ENCODE measurements around the gene TSPAN14. TPM values are rescaled to one million over a fixed set of nuclear protein-coding genes. Genes with fewer than 3 reads are reported as not detected.

Gene TSPAN14
- total and polyA plus RNA-seq, 2 of the 13 experiments (the other 11 are each of a cell fraction or from before 2014, with no cell fraction given): 24.1 to 80.6 TPM

GRCh38 chr10:80453842-80454512 lies at the start of gene TSPAN14 (continued):
- no peak for TF ChIP-seq ZNF333 (CRISPR knock-in tag; IDR thresholded peaks at IDR 0.05; ENCODE audit: borderline replicate concordance)
- no peak for TF ChIP-seq NFRKB (IDR thresholded peaks at IDR 0.05)
- TF ChIP-seq ZKSCAN1 (IDR thresholded peaks at IDR 0.05; ENCODE audit: low read length): no peak
- TF ChIP-seq, protein P1, sequence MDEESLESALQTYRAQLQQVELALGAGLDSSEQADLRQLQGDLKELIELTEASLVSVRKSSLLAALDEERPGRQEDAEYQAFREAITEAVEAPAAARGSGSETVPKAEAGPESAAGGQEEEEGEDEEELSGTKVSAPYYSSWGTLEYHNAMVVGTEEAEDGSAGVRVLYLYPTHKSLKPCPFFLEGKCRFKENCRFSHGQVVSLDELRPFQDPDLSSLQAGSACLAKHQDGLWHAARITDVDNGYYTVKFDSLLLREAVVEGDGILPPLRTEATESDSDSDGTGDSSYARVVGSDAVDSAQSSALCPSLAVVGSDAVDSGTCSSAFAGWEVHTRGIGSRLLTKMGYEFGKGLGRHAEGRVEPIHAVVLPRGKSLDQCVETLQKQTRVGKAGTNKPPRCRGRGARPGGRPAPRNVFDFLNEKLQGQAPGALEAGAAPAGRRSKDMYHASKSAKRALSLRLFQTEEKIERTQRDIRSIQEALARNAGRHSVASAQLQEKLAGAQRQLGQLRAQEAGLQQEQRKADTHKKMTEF (CRISPR knock-in tag; IDR thresholded peaks at IDR 0.05): no peak
- TF ChIP-seq ZNF143 (CRISPR knock-in tag; IDR thresholded peaks at IDR 0.05): no peak
- TF ChIP-seq WIZ (CRISPR knock-in tag; IDR thresholded peaks at IDR 0.05): no peak
- TF ChIP-seq SMAD3 (CRISPR knock-in tag; IDR thresholded peaks at IDR 0.05): no peak
- TF ChIP-seq, protein P2, sequence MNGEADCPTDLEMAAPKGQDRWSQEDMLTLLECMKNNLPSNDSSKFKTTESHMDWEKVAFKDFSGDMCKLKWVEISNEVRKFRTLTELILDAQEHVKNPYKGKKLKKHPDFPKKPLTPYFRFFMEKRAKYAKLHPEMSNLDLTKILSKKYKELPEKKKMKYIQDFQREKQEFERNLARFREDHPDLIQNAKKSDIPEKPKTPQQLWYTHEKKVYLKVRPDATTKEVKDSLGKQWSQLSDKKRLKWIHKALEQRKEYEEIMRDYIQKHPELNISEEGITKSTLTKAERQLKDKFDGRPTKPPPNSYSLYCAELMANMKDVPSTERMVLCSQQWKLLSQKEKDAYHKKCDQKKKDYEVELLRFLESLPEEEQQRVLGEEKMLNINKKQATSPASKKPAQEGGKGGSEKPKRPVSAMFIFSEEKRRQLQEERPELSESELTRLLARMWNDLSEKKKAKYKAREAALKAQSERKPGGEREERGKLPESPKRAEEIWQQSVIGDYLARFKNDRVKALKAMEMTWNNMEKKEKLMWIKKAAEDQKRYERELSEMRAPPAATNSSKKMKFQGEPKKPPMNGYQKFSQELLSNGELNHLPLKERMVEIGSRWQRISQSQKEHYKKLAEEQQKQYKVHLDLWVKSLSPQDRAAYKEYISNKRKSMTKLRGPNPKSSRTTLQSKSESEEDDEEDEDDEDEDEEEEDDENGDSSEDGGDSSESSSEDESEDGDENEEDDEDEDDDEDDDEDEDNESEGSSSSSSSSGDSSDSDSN (CRISPR knock-in tag; IDR thresholded peaks at IDR 0.05): peak; percentile 64; the same call in 1 of the 2 replicates
- TF ChIP-seq, protein P3, sequence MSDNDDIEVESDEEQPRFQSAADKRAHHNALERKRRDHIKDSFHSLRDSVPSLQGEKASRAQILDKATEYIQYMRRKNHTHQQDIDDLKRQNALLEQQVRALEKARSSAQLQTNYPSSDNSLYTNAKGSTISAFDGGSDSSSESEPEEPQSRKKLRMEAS (IDR thresholded peaks at IDR 0.05): peak; percentile 85
- TF ChIP-seq HDAC1 (CRISPR knock-in tag; IDR thresholded peaks at IDR 0.05): no peak; the same call in 1 of the 2 replicates
- no peak for TF ChIP-seq ZNF264 (CRISPR knock-in tag; IDR thresholded peaks at IDR 0.05)
- no peak for TF ChIP-seq ZNF407 (CRISPR knock-in tag; IDR thresholded peaks at IDR 0.05; ENCODE audit: not compliant biosample characterization)
- no peak for TF ChIP-seq PAF1 (CRISPR knock-in tag; IDR thresholded peaks at IDR 0.05)
- TF ChIP-seq, protein P4, sequence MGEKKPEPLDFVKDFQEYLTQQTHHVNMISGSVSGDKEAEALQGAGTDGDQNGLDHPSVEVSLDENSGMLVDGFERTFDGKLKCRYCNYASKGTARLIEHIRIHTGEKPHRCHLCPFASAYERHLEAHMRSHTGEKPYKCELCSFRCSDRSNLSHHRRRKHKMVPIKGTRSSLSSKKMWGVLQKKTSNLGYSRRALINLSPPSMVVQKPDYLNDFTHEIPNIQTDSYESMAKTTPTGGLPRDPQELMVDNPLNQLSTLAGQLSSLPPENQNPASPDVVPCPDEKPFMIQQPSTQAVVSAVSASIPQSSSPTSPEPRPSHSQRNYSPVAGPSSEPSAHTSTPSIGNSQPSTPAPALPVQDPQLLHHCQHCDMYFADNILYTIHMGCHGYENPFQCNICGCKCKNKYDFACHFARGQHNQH (CRISPR knock-in tag; IDR thresholded peaks at IDR 0.05): no peak
- TF ChIP-seq HOXA9 (CRISPR knock-in tag; IDR thresholded peaks at IDR 0.05; ENCODE audit: borderline replicate concordance): no peak
- TF ChIP-seq ADNP (CRISPR knock-in tag; IDR thresholded peaks at IDR 0.05): no peak
- TF ChIP-seq ELF4 (CRISPR knock-in tag; IDR thresholded peaks at IDR 0.05; ENCODE audit: borderline replicate concordance): no peak
